Hematopoietic multipotent progenitor cell treated with erythropoietin and hydrocortisone succinate and interleukin-3 and kit ligand, for 4 days (in vitro differentiated cells): ENCODE measurements around the gene NMT1.
A peak's percentile ranks its signal among the peaks of the same experiment; 100 is the strongest.
"Not testable (repeated sequence)": the region's sequence is repeated elsewhere in the genome, so short reads cannot be mapped to it uniquely, and the experiment has no call there.

Source experiments
- DNase-seq: peaks from one replicate; pipeline ENCODE4 v3.0.0-alpha.2; 2015

Gene NMT1

DNA sequence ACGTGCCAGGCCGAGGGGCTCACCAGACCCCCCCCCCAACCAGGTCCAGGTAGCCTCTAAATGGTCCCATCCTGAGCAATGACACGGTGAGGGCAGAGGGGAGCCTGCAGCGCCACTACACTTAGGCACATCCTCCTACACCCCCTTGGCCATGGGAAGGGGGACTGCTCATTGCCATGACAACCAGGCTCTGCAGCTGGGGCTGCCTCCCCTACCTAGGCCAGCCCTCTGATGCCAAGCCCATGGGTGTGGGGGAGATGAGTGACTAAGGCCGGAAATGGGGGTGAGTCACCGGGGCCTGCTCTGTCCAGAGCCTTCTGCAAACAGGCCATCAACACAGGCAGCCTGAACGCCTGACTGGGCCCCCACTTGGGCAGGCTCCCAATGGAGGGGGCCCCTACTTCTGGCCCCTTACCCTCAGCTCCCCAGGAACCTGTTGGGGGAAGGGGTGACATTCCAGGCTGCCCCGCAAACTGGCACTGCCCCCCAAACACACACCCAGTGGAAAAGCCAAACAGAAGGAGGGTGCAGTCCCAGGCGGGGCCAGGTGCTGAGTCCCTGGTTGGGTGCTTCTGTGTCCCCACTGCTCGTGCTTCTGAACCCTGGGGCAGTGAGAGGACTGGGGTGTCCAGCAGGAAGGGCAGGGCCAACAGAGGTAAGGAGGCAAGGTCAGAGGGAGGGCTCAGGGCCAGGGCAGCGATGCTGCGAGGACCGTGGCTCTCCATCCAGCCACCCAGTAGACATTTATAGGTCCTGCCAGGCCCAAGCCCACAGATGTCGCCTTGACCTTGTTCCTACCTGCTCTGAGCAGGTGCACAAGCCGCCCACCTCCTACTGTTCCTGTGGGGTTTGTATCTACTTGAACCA is 63.0 kb downstream of the NMT1 start:
- DNase-seq: peak; percentile 91

DNA sequence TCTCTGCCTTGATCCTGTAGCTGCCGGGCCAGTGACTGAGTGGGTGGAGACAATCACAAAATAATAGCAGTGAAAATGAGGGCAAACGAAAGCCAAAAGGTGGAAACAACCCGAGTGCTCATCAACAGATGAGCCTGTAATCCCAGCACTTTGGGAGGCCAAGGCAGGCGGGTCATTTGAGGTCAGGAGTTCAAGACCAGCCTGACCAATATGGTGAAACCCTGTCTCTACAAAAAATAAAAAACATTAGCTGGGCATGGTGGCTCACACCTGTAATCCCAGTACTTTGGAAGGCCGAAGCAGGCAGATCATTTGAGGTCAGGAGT is 63.6 kb downstream of the NMT1 start:
- not testable (repeated sequence) for DNase-seq

DNA sequence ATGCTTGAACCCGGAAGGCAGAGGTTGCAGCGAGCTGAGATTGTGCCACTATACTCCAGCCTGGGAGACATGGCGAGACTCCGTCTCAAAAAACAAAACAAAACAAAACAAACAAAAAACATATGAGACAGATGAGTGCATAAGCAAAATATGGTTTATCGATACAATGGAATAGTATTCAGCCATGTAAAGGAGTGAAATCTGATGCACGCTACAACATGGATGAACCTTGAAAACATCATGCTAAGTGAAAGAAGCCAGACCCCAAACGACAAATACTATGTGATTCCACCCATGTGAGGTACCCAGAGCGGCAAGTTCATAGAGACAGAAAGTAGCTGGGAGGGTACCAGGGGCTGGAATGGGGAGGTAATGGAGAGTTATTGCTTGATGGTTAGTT is 64.4 kb downstream of the NMT1 start:
- DNase-seq: no peak

DNA sequence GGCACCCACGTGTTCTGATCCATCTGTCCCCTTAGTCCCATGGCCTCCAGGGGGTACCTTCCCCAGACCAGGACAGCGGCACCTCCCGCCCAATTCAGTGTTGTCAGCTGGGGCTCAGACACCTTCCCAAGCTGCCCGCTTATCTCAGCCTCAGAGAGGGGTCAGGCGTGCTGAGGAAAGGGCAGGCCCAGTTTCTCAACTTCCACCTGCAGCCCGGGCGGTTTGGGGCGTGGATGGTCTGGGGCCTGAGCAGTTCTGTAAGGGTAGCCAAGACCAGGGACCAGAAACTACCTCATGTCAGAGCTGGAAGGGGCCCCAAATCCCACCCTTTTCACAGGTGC is 66.1 kb downstream of the NMT1 start:
- DNase-seq: no peak

DNA sequence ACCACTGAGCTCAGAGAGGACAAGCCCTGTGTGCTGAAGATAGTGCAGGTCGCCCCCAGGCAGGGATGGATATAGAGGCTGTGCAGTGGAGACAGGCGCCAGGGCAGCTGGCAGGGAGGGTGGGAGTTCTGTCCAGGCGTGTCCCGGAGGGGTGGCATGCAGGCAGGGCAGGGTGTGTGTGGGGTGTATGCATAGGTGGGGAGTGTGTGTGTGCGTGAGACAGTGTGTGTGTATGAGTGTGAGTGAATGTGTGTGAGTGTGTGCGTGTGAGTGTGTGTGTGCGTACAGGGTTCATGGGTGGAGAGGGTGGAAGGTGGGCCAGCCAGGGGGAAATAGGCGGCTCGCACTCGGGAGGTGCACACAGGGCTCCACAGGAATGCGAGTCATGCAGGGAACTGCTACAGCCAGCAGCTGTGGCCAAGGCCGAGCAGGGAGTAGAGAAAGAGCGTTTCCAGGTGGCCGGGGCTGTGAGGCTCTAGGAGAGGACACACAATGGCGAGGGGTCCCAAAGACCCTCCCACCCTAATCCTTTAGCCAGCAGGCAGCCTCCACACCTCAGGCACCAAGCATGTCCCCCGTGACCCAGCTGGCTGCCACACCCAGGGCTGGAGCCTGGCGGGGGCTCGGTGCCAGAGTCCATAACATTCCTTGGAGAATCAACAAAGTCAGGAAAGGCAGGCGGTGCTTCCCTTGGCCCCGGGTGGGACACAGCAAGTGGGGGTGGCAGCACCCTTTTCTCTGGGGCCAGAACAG is 66.6 kb downstream of the NMT1 start:
- DNase-seq: peak; percentile 22

DNA sequence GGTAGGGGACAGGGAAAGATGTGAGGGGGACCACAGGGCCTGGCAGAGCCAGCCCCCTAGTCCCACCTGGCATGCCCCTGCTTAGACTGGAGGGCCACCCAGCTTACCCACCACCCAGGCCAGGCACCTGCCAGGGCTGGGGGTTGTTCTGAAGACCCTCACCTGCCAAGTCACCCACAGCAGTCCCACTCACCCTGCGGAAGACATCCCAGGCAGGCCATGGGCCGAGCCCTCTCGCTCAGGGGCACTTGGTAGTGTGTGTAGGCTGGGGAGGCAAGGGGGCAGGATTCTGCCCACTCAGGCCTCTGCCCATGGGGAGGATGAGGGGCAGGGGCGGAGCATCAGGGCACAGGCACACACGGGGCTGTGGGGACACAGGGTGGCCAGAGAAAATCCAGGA is 67.2 kb downstream of the NMT1 start:
- DNase-seq: no peak

DNA sequence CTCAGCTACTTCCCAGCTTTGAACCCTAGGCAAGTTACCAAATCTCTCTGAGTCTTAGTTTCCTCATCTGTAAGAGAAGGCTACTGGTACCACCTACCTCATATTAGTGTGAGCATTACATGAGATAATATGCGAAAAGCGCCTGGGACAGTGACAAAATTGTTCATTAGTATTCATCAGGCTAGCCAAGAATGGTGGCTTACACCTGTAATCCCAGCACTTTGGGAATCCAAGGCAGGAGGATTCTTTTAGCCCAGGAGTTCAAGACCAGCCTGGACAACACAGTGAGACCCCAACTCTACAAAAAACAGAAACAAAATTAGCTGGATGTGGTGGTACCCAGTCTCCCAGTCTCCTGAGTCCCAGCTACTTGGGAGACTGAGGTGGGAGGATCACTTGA is 67.9 kb downstream of the NMT1 start:
- no peak for DNase-seq

DNA sequence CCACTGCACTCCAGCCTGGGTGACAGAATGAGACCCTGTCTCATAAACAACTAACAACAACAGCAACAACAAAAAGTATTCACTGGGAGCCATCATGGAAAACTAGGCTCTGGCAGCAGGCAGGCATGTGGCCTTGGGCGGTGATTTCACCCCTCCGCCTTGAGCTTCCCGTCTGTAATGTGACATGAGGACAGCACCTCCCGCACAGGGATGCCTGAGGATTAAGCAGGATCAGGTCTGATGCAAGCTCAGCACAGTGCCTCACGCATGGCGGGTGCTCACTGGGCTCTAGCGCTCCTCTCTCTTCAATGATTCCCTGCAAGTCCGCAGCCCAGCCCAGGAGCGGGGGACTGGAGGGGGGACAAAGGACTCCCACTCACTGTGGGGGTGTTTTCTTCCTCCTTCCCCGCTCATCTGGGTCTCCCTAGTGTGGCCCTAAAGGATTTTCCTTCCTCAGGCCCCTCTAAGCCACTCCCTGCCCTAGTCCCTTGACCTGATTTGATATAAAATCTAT is 68.4 kb downstream of the NMT1 start:
- DNase-seq: no peak

DNA sequence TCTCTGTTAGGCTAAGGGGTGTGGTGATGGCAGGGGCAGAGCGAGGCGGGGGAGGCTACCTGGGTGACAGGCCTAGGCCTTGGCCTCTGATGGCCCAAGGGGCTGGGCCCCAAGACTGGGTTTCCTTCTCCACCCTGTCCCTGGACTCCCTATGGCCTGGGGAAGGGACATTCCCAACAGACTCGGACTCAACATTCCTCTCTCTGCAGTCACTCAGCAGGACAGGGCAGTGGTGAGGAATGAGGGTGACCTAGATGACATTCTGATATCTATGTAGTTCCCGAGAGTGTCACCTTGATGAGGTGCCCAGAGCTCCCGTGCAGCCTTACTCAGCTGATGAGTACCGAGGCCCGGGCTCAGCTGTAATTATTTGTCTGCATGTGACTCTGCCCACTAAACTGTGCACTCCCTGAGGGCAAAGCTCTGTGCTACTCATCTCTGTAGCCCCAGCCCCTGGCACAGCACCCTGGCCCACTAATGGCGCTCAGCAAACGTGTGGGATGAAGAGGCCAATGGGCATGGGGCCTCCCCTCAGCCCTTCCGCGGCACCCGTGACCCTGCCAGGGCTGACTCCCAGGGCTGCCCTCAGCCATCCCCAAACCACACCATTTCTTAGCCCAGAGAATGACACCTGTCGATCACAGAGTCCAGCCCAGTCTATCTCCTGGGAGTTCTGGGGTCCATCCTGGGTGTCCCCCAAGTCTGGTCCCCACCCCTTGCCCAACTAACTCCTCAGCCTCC is 69.0 kb downstream of the NMT1 start:
- no peak for DNase-seq

DNA sequence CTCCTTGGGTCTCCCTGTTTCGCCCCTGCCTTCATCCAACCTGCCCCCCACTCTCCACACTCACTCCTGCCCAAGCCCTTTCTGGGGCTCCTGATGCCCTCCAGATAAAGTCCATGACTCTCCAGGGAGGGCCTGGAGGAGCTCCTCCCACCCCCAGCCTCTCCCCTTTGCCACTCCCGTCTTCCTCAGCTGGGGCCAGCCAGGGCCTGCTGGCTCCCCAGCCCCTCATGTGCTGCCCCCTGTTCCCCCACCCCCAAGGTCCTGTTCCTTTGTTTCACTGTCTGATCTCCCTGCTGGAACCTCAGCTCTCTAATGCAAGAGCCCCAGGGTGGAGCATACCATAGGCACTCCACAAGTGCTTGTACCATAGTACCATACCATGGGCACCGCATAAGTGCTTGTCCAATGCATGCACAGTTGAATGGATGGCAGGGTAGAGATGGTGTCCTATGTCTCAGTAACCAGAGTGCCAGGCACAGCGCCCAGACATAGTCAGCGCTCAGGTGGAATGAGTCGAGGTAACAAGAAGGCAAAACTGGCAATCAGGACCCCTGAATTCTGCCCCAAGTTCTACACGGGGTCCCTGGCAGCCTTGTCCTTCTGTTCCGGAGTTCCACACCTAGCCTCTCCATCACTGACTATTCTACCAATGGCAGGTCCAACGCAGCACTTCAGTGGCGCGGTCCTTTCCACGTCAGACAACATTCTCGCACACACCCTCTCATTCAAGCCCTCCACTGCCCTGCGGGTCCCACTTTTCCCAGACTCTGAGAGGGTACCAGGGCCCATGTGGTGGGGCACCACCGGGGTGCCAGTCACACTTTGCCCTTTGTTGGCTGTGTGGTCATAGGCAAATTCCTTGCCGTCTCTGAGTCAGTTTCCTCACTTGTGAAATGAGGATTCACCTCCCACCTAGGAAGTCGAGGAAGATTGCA is 69.8 kb downstream of the NMT1 start:
- no peak for DNase-seq

DNA sequence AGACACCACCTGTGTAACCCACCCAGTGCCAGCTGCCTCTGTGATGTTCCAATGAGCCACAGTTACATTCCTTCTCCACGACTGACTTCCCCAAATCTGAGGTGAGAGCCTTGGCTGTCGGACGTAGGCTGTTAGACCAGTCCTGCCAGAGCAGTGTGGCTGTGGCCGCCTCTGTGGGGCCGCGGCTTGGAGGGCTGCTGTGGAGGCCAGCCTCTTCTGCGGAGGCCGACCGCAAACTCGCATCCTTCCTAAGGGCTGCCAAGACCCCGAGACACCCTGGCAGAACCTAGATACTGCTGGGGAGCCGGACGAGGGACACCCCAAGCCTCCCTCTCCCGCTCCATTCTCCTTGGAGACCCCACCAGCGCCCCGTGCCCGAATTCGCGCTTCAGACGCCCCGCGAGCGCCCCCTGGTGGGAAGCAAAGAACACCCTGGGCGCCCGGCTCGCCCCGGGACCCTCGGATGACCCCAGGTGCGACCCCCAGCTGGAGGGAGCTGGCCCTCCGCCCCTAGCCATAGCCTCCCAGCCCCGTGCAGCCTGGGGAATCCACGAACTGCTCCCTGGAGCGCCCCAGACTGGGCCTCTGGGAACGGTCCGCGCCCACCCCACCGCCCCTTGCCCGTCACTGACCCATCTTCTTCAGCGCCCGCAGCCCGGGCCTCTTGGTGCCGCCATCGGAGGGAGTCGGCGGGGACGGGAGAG is 70.7 kb downstream of the NMT1 start:
- DNase-seq: peak; percentile 63

DNA sequence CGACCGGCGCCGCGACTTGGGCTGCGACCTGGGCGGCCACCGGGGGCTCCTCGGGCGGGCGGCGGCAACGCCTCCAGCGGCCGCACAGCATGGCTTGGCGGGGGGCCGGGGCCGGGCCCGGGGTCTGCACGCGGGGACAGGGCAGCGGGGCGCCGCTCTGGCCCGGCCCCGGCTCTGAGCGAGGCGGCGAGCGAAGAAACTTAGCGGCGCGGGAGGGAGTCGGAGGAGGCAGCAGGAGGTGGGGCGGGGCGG is 71.1 kb downstream of the NMT1 start, which contains the start of gene PLCD3:
Gene PLCD3 (minus strand): TSS at position 196 of the 252 bp plus-strand sequence. CDS start 105 bp downstream, at position 91.
- no peak for DNase-seq

DNA sequence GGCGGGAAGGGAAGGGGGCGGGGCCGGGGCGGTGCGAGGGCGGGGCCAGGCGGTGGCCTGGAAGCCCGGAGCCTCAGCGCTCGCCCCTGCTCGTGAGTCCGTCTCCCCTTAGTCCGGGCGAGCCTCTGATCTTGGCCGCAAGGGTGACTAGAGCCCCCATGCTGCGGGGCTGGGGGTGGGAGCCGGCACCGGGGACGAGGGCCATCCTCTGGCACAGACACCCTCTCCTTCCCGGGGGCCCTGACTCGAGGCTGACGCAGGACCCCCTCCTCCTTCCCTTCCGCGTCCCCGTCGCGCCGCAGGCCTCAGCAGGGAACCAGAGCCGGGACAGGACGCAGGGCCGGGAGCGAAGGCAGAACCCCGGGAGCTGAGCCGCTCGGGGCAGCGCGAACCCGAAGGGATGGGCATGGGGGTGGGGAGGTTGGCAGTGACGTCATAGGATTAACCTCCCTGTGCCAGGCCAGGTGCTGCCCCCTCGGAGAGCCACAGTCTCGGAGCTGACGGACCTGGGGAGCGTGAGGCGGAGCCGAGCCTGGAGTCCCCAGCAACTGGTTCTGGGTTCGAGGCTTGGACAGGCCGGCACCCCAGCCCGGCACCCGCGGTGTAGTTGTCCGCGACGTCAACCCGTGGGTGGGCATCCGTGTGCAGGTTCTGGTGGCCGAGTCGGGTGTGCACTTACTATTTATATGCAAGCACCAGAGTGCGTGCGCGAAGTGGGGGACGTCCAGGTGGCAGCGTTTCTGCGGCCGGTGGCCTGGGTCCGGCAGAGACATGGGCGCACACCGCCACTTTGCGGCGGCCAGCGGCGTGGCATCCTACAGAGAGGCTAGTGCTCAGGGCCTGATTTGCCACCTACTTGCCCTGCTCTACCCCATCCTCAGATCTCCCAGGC is 71.7 kb downstream of the NMT1 start:
- peak; percentile 90 for DNase-seq

DNA sequence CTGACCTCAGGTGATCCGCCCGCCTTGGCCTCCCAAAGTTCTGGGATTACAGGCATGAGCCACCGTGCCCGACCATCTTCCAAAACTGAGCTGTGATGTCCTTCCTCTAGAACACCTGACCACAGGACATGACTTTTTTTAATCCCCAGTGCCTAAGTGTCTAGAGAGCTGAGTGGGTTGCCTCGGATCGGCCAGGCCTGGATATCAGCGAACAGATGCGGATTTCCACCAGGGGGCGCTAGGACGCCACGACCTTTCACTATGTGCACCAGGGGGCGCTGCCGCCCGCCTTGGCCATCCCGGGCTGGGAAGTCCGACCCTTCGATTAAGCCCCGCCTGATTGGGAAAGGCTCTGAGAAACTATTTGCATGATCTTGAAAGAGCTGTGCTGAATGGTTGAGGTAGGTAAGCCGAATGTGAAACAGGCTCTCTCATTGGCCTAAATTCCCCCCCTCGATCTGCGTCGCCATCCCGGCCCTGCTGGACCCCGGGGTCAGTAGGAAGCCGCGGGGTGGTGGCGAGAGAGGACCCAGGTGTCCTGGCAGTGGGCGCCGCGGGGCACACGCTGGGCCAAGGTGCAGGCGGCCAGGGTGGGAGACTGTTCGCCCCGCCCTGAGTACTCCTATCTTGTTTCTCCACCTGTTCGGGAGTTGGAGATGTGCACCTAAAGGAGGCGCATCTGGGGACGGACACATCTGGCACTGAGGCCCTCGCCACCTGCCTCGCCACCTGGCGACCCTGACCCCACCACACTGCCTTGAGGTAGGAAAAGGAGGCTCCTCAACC is 74.3 kb downstream of the NMT1 start, which contains the start of gene ACBD4:
Gene ACBD4 (plus strand): TSS at position 496 of the 786 bp plus-strand sequence. CDS start 458 bp downstream, outside the sequence.
- peak; percentile 99 for DNase-seq

DNA sequence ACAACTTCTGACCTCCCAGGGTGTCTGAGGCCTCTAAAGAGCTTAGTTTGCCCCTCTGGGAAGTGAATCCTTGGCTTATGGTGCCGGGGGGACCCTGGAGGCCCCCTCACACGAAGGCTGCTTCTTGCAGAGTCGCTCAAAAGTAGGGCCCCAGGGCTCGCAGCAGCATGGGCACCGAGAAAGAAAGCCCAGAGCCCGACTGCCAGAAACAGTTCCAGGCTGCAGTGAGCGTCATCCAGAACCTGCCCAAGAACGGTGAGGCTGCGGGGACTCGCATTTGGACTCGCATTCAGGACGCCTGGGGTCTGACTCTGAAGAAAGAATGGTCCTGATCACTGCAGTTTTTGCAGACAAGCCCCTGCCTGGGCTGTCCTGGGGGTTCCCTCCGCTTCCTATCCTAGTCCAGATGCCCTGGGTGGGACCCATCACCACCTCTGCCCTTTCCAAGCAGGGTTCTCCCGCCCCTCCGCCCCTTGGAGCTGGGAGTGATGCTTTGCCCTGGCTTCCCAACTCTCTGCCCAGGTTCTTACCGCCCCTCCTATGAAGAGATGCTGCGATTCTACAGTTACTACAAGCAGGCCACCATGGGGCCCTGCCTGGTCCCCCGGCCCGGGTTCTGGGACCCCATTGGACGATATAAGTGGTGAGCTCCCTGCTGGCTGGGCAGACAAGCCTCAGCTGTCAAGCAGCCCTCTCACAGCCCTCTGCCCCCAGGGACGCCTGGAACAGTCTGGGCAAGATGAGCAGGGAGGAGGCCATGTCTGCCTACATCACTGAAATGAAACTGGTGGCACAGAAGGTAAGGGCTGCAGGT is 75.1 kb downstream of the NMT1 start:
- no peak for DNase-seq

DNA sequence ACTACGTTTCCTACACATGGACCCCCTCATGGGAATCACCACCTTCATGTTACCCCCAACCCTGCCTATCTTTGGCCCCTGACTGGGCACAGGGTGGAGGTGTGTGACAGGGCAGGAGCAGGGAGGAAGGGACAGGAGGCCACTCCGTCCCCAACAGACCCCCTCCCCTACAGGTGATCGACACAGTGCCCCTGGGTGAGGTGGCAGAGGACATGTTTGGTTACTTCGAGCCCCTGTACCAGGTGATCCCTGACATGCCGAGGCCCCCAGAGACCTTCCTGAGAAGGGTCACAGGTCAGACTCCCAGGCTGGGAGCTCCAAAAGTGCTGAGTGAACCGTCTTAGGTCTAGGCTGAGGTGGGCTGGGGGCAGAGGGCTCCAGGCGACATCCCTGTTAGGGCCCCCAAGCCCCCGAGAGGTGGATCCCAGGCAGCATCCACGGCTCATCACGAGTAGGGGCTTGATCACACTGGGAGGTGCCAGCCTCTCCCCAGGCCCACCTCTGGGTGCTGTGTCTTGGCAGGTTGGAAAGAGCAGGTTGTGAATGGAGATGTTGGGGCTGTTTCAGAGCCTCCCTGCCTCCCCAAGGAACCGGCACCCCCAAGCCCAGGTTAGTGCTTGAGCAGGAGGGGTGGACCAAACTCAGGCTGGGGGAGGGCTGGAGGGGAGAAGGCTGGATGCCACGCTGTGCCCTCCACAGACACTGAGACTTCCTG is 75.9 kb downstream of the NMT1 start:
- no peak for DNase-seq

DNA sequence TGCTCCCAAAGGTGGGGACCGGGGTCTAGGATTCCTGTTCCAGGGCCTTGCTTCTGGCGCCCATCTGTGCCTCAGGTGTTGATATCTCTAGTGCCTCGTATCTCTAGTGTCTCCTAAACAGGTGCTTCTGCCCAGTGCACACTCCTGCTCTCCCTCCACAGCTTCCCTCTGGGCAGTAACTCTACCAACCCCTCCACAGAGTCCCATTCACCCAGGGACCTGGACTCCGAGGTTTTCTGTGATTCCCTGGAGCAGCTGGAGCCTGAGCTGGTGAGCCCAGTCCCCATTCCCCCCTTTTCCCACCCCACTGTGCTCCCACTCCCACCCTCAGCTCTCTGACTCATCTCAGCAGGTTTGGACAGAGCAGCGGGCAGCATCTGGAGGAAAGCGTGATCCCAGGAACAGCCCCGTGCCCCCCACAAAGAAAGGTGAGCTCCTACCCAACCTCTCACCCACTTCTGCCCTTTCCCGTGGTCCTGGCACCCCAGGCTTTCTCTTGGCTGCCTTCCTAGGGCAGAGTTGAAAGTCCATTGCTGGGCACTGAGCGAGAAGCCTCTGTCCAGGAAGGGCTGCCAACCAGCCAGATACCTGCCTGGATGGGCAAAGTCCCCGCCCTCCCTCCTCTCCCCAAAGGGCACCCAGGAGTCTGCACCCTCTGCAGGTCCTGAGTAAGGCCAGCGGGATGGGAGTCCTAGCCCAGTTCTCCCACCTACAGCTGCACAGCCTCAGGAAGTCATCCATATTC is 76.6 kb downstream of the NMT1 start:
- DNase-seq: no peak
